Mesenteric fat pad (tissue), 1 donor: ENCODE measurements around the gene RAB34. TPM values are rescaled to one million over a fixed set of nuclear protein-coding genes. Genes with fewer than 3 reads are reported as not detected.

Experiments used
- DNase-seq: peaks from one replicate; pipeline ENCODE4 v3.0.0-alpha.2; 2020; ENCODE audit warnings: low spot score
- total RNA-seq: library from RNA; stranded (reverse); fragmentation: NEBNext Ultra II Directional; extraction: Animal tissue kit (Norgen Biotek cat#: 25700); gene quantifications from one replicate; pipeline ENCODE4 v1.2.1, GENCODE V29; 2021
- donor health status: DM: yes; HTN: yes; CAD: no.

The RAB34 gene
- total RNA-seq, 1 donor from 2014 or later: 43.3 TPM

DNA sequence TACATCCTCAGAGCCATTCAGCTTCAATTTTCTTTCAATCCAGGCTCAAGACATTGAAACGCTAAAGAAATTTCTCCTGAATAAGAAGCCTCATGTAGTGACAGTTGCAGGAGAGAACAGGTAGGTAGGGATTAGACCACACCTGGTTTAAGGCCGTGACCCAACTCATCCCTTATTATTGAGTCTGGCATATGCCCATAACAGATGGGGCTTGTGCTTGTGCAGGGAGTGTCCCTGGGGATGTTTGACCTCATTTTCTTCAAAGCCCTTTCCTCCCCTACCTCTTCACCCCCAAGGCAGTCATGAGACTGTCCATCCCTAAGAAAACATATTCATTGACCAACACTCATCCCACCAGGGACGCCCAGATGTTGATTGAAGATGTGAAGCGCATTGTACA, 31.4 kb downstream of the RAB34 start:
- no peak for DNase-seq

DNA sequence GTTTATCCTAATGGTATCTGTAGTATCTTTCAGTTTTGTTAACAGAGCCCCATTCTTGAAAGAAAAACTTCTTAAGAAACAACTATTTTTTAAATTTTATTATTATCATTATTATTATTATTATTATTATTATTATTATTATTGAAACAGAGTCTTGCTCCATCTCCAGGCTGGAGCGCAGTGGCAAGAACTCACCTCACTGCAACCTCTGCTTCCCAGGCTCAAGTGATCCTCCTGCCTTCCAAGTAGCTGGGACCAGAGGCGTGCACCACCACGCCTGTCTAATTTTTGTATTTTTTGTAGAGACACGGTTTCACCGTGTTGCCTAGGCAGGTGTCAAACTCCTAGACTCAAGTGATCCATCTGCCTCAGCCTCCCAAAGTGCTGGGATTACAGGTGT, 32.3 kb downstream of the RAB34 start:
- DNase-seq: peak; percentile 28

DNA sequence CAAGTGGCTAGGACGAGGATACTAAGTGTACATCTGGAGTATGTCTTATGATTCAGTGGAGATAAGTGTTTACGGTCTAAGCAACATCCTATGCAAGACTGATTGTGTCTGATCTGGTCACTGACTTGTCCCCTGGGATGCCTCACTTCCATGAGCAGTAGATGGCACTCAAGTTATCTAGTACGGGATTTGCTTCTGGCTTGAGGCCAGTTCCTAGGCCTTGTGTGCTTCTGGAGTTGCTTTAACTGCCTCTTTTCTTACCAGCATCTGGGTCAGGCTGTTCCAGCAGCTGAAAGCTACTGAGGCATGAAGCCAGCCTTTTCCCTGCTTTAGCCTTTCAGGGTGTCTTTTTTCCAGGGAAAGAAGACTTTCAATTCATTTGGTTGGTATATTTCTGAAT, 32.7 kb downstream of the RAB34 start:
- peak; percentile 39 for DNase-seq

DNA sequence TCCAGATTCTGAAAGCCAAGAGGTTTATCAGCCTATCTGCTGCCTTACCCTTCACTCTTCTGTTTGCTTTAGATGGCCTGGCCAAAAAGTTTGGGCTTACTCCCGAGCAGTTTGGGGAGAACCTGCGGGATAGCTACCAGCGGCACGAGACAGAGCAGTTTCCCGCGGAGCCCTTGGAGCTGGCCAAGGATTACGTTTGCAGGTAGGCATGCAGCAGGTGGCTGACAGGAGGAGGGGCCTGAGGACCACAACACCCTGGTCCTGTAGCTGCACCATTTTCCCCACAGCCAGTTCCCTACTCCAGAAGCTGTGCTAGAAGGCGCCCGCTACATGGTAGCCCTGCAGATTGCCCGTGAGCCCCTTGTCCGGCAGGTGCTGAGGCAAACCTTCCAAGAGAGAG, 35.0 kb downstream of the RAB34 start:
- DNase-seq: peak; percentile 49

DNA sequence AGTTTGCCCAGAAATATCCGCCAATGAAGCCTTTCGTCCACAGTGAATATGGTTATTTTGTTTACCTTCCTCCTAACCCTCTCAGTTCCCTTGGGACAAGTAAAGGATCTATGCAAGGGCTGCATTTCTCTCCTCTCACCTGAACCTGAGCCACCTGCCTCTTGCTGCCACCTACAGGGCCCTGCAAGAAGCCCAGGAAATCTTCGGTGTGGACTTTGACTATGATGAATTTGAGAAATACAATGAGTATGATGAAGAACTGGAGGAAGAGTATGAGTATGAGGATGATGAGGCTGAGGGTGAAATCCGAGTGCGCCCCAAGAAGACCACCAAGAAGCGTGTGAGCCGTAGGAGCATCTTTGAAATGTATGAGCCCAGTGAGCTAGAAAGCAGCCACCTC, 41.7 kb downstream of the RAB34 start:
- no peak for DNase-seq

DNA sequence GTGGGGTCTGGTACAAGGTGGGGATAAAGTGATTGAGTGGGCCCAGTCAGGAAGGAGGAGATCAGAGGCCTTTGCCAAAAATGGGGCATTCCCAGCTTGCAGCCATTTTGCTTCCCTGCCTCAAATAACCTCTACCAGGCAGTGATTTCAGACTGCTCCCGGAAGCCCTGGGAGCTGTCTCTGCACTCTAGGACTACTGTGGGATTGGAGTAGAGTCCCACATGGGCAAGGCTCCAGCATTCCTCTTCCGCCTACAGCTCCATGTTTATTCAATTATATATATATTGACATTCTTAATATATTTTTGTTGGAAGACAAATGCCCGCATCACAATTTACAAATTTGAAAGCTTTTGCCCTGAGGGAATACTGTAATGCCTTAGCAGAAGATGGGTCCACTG, 42.2 kb downstream of the RAB34 start:
- DNase-seq: no peak

DNA sequence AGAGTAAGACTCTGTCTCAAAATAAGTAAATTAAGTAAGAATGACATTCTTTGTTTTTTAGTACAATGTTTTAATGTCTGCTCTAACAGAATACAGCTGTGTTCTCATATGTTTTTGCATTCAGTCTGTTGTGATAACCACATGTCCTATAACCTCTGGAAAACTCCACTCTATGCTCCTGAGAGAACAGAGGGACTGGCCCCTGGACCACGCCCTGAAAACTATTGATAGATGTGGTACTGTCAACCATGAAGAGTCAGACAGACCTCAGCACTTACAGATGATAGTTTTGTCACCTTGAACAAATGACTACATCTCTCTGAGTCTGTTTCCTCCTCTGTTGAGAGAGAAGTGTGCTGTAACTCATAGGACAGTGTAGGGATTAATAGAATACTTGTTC, 47.8 kb downstream of the RAB34 start:
- DNase-seq: peak; percentile 51

DNA sequence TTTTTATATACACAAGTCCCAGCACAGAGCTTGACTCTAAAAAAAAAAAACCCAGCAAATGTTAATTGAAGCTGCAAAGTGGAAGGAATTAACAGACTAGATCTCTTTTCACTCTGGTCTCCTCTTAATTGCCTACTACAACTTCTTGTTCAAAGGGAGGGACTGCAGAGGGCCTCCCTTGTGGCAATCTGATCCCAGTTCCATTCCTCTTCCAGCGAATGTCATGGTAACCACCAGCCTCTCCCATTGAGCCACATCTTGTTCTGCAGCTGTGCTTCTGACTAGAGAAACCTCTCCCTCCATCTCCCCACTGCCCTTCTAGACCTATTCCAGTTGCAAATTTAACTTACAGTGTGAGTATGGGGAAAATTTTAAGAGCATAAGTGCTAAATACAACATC, 49.8 kb downstream of the RAB34 start:
- no peak for DNase-seq

DNA sequence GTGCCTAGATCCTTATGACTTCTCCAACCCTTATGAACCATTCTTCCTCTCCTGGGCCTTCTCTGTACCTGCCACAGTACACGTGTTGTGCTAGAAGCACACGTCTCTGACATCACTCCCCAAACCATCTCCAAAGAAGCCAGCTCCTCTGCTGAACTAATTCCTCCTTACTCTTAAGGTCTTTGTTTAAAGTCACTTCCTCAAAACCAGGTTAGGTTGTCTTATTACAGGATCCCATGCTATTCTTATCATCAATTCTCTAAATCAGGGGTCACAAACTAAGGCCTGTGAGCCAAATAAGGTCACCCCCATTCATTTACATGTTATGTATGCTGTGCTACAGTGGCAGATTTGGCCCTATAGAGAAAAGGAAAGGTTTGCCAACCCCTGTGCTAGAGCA, 51.7 kb downstream of the RAB34 start:
- no peak for DNase-seq

Other genes starting within 250 kb of the RAB34 start
- 0.10 TPM for gene SLC13A2, start 244.2 kb downstream of the RAB34 start, total RNA-seq
- gene FOXN1, start 211.5 kb downstream of the RAB34 start, total RNA-seq: not detected
- 23.0 TPM for gene UNC119, start 165.2 kb downstream of the RAB34 start, total RNA-seq
- gene PIGS, start 146.3 kb downstream of the RAB34 start, total RNA-seq: 50.7 TPM
- 24.8 TPM for gene ALDOC, start 141.0 kb downstream of the RAB34 start, total RNA-seq
- 3.1 TPM for gene SPAG5, start 118.8 kb downstream of the RAB34 start, total RNA-seq
- 7.6 TPM for gene RSKR, start 103.7 kb downstream of the RAB34 start, total RNA-seq
- 163 TPM for gene BLTP2, start 72.7 kb downstream of the RAB34 start, total RNA-seq
- gene SDF2, start 56.0 kb downstream of the RAB34 start, total RNA-seq: 41.8 TPM
- gene SUPT6H, start 55.7 kb downstream of the RAB34 start, total RNA-seq: 76.6 TPM
- 1.3 TPM for gene PROCA1, start 6.0 kb downstream of the RAB34 start, total RNA-seq
- gene RPL23A, start 2.1 kb upstream of the RAB34 start, total RNA-seq: 1,078 TPM
- 3.4 TPM for gene TLCD1, start 8.4 kb upstream of the RAB34 start, total RNA-seq
- gene NEK8, start 10.9 kb upstream of the RAB34 start, total RNA-seq: 2.3 TPM
- 17.5 TPM for gene TRAF4, start 26.1 kb upstream of the RAB34 start, total RNA-seq
- gene FAM222B, start 124.9 kb upstream of the RAB34 start, total RNA-seq: 32.0 TPM
- 26.3 TPM for gene ERAL1, start 137.1 kb upstream of the RAB34 start, total RNA-seq
- gene FLOT2, start 179.9 kb upstream of the RAB34 start, total RNA-seq: 126 TPM
- 5.5 TPM for gene DHRS13, start 185.2 kb upstream of the RAB34 start, total RNA-seq
- 29.3 TPM for gene PHF12, start 233.7 kb upstream of the RAB34 start, total RNA-seq